OCI-LY1 (cell line): ENCODE results near the gene ZNF212.

Experiments
- CTCF ChIP-seq: fragments of 200-600 bp; sonication (generic), shearing (Covaris generic); IDR thresholded peaks from 2 replicates; pipeline ENCODE4 v1.5.1; 2017; ENCODE audit warnings: mild to moderate bottlenecking, antibody characterized with exemption, low read length, moderate library complexity, mixed read lengths
- EZH2 ChIP-seq: fragments of 200-600 bp; sonication (generic), shearing (Covaris generic); IDR thresholded peaks from 2 replicates; pipeline ENCODE4 v1.8.0; 2017; ENCODE audit warnings: borderline replicate concordance, mixed run types, mild to moderate bottlenecking, antibody characterized with exemption, low read length, moderate library complexity, mixed read lengths

GRCh38 chr7:149289262-149289661, 49.8 kb downstream of the ZNF212 start:
- TF ChIP-seq EZH2 = no peak
- no peak for TF ChIP-seq CTCF
